Tibial artery (tissue), 4 donors: ENCODE results near the gene KIR3DL2.
"Not testable (repeated sequence)": the region's sequence is repeated elsewhere in the genome, so short reads cannot be mapped to it uniquely, and the experiment has no call there.

ENCODE experiments used
- DNase-seq, 2 donors: peaks; one replicate each; pipeline ENCODE4 v3.0.0-alpha.2; 2019
- H3K27ac ChIP-seq, 2 donors: fragments of 200-600 bp; sonication (generic) in 1 of 2; 1 replicate in 1 of 2; 2 replicates in 1 of 2; pipeline ENCODE4 v1.5.1; 2018 to 2019; ENCODE audit warnings: mild to moderate bottlenecking in 1 of 2
- H3K27me3 ChIP-seq, 2 donors: fragments of 200-600 bp; sonication (generic) in 1 of 2; one replicate each; pipeline versions ENCODE4 v1.5.1 to v1.6.0; 2016 to 2019
- H3K36me3 ChIP-seq, 3 donors: fragments of 200-600 bp; sonication (generic) in 2 of 3; one replicate each; pipeline ENCODE4 v1.5.1; 2016 to 2019; ENCODE audit warnings: mild to moderate bottlenecking in 2 of 3
- H3K4me1 ChIP-seq, 4 donors: fragments of 200-600 bp; sonication (generic) in 2 of 4; 1 replicate in 3 of 4; 2 replicates in 1 of 4; pipeline ENCODE4 v1.5.1; 2016 to 2019
- H3K4me3 ChIP-seq, 2 donors: fragments of 200-600 bp; sonication (generic) in 1 of 2; 1 replicate in 1 of 2; 2 replicates in 1 of 2; pipeline ENCODE4 v1.5.1; 2018 to 2019; ENCODE audit warnings: mild to moderate bottlenecking in 2 of 2
- H3K9me3 ChIP-seq, 3 donors: fragments of 200-600 bp; sonication (generic) in 1 of 3; one replicate each; pipeline ENCODE4 v1.5.1; 2016 to 2019
- intact Hi-C: fragments of 100-400 bp; cut with DNase I; formaldehyde crosslinking; loops from one replicate; pipeline ENCODE4 v1.15.0; 2023; ENCODE audit warnings: low total_unique reads
- TF ChIP-seq, protein P1 (sequence below), 2 experiments: fragments of 200-600 bp in 1 of 2; fragments of 450-650 bp in 1 of 2; IDR thresholded peaks; one replicate each; pipeline ENCODE4 v1.5.1; 2017 to 2019; ENCODE audit warnings: antibody characterized with exemption in 2 of 2, mild to moderate bottlenecking in 1 of 2, moderate library complexity in 1 of 2

Gene KIR3DL2

GRCh38 chr19:54817670-54818536 is 32.3 kb upstream of the KIR3DL2 start:
- H3K27me3 ChIP-seq, result no peaks in the 10 kb centered on the region
- H3K9me3 ChIP-seq, result no peaks in the 10 kb centered on the region
- TF ChIP-seq, protein P1, sequence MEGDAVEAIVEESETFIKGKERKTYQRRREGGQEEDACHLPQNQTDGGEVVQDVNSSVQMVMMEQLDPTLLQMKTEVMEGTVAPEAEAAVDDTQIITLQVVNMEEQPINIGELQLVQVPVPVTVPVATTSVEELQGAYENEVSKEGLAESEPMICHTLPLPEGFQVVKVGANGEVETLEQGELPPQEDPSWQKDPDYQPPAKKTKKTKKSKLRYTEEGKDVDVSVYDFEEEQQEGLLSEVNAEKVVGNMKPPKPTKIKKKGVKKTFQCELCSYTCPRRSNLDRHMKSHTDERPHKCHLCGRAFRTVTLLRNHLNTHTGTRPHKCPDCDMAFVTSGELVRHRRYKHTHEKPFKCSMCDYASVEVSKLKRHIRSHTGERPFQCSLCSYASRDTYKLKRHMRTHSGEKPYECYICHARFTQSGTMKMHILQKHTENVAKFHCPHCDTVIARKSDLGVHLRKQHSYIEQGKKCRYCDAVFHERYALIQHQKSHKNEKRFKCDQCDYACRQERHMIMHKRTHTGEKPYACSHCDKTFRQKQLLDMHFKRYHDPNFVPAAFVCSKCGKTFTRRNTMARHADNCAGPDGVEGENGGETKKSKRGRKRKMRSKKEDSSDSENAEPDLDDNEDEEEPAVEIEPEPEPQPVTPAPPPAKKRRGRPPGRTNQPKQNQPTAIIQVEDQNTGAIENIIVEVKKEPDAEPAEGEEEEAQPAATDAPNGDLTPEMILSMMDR (IDR thresholded peaks at IDR 0.05), result no peak
- intact Hi-C loops, result no loop called here
- no peaks in the 10 kb centered on the region for H3K4me1 ChIP-seq
- DNase-seq, result no peak
- no peak overlapping the region for H3K4me3 ChIP-seq
- no peak overlapping the region for H3K27ac ChIP-seq
- no peaks in the 10 kb centered on the region for H3K36me3 ChIP-seq

GRCh38 chr19:54824416-54824815 is 25.8 kb upstream of the KIR3DL2 start:
- intact Hi-C loops, H3K36me3 ChIP-seq, H3K27ac ChIP-seq, H3K4me3 ChIP-seq, H3K9me3 ChIP-seq, H3K27me3 ChIP-seq, DNase-seq, H3K4me1 ChIP-seq: not testable (repeated sequence)

DNA sequence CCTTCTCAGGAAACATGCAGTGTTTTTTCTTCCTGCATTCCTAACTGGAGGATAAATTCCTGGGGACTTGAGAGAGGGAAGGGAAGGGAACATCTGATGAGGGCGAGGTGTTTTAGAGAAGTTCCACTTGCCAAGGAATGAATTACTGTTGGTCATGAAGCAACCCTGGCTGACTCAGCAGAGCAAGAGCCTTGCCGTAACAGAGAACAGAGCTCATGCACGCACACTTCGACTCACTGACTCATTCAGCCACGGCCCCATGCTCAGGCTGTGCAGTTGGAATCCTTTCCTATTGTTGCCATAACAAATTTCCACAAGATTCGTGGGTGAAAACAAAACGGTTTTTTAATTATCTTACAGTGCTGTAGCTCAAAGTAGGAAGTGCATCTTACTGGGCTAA is 24.9 kb upstream of the KIR3DL2 start:
- H3K36me3 ChIP-seq, H3K27ac ChIP-seq, H3K4me1 ChIP-seq, H3K4me3 ChIP-seq, H3K9me3 ChIP-seq, H3K27me3 ChIP-seq, DNase-seq, intact Hi-C loops: not testable (repeated sequence)

- DNase-seq, H3K27me3 ChIP-seq, H3K9me3 ChIP-seq, H3K36me3 ChIP-seq, H3K4me3 ChIP-seq, H3K4me1 ChIP-seq, intact Hi-C loops, H3K27ac ChIP-seq: not testable (repeated sequence)
These were observed 22.2 kb upstream of the KIR3DL2 start for GRCh38 chr19:54828064-54828463.

- H3K36me3 ChIP-seq, DNase-seq, H3K27ac ChIP-seq, H3K9me3 ChIP-seq, intact Hi-C loops, H3K4me1 ChIP-seq, H3K4me3 ChIP-seq, H3K27me3 ChIP-seq: not testable (repeated sequence)
These were observed 17.7 kb upstream of the KIR3DL2 start, which contains the start of gene KIR2DS4 for GRCh38 chr19:54832496-54832895. Gene KIR2DS4, plus strand, starts transcription at chr19:54832676.

DNA sequence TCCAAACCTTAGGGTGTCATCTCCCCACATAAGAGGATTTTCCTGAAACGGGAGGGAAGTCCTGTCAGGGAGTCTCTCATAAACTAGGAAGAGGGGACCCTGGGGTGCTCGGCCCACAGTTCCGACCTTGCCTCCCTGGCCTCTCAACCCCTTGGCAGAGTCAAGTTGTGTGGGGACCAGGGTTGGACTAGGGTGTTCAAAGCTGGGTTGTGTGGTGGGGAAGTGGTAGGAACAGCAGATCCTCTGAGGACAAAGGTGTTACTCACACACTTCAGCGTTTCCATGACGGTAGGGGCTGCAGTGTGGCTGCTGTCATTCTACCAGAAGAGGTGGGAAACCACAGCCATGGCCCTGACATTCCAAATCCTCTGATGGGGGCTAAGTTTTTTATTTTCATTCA is 15.1 kb upstream of the KIR3DL2 start:
- DNase-seq, H3K27ac ChIP-seq, H3K27me3 ChIP-seq, H3K9me3 ChIP-seq, intact Hi-C loops, H3K36me3 ChIP-seq, H3K4me1 ChIP-seq, H3K4me3 ChIP-seq: not testable (repeated sequence)

- H3K36me3 ChIP-seq, H3K4me3 ChIP-seq, intact Hi-C loops, DNase-seq, H3K27ac ChIP-seq, H3K9me3 ChIP-seq, H3K4me1 ChIP-seq, H3K27me3 ChIP-seq: not testable (repeated sequence)
These were observed 12.7 kb upstream of the KIR3DL2 start for GRCh38 chr19:54837522-54837921.

GRCh38 chr19:54843171-54843570 is 7.1 kb upstream of the KIR3DL2 start:
- H3K4me3 ChIP-seq, H3K27ac ChIP-seq, H3K9me3 ChIP-seq, H3K4me1 ChIP-seq, intact Hi-C loops, H3K36me3 ChIP-seq, H3K27me3 ChIP-seq, DNase-seq: not testable (repeated sequence)

DNA sequence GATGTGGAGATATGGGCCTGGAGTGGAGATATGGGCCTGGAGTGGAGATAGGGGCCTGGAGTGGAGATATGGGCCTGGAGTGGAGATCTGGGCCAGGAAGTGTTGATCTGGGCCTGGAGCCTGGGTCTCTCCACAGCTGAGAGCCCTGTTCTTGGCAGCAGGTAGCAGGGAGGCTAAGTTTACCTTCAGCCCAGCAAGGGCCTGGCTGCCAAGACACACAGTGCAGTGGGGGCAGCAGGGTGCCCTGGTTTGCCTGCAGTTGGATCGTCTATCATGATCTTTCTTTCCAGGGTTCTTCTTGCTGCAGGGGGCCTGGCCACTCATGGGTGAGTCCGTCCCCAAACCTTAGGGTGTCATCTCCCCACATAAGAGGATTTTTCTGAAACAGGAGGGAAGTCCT is 687 bp downstream of the KIR3DL2 start:
- no peaks in the 10 kb centered on the region for H3K27me3 ChIP-seq
- H3K4me3 ChIP-seq, result no peak overlapping the region
- intact Hi-C loops, result no loop called here
- H3K4me1 ChIP-seq, result no peaks in the 10 kb centered on the region
- H3K27ac ChIP-seq, result no peak overlapping the region
- H3K36me3 ChIP-seq, result no peaks in the 10 kb centered on the region
- DNase-seq, result no peak
- no peaks in the 10 kb centered on the region for H3K9me3 ChIP-seq
- TF ChIP-seq, protein P1 (IDR thresholded peaks at IDR 0.05), result no peak
